ENCODE results near the gene DCC.

- TF ChIP-seq CTCF (IDR thresholded peaks at IDR 0.05): no peak
- no peak for TF ChIP-seq POLR2AphosphoS5 (IDR thresholded peaks at IDR 0.05)
- TF ChIP-seq POLR2A (IDR thresholded peaks at IDR 0.05): no peak
Observed at GRCh38 chr18:52822160-52822559, 482.2 kb downstream of the DCC start.
